GM12864 (cell line): ENCODE measurements around the gene ATXN10.
A peak's percentile ranks its signal among the peaks of the same experiment; 100 is the strongest.

Experiments
- DNase-seq: peaks from one replicate; pipeline ENCODE4 v3.0.0-alpha.2; 2011; ENCODE audit warnings: low read depth
- H3K4me3 ChIP-seq: 2 replicates; pipeline ENCODE4 v1.5.1; 2011; ENCODE audit warnings: mild to moderate bottlenecking, low read depth, low read length, control low read depth
- TF ChIP-seq, protein P1 (sequence below): IDR thresholded peaks from 2 replicates; pipeline ENCODE4 v1.5.1; 2011; ENCODE audit warnings: low read depth, mild to moderate bottlenecking, moderate library complexity, low read length, control low read depth, inconsistent platforms; ENCODE audit errors: missing control alignments

Gene ATXN10

DNA sequence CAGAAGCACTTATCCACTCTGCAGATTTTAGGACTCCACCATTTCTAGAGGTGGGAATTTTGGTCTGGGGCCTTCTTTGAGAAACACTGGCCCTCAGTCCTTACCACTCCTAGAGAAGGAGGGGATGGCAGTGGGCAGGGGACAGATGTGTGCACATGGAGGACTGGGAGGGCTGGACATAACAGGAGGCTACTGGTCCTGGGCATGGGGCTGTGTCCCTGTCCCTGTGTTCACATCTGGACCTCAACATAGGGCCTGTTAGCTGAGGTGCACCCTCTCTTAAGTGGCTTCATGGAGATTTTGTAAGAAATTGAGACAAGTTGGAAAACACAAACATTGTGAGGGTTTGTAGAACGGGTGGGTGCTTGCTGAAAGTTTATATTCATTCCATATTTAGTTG, 103.4 kb downstream of the ATXN10 start:
- DNase-seq, result no peak
- H3K4me3 ChIP-seq, result peak overlapping the region; percentile 17; the same call in 1 of the 2 replicates
- TF ChIP-seq, protein P1, sequence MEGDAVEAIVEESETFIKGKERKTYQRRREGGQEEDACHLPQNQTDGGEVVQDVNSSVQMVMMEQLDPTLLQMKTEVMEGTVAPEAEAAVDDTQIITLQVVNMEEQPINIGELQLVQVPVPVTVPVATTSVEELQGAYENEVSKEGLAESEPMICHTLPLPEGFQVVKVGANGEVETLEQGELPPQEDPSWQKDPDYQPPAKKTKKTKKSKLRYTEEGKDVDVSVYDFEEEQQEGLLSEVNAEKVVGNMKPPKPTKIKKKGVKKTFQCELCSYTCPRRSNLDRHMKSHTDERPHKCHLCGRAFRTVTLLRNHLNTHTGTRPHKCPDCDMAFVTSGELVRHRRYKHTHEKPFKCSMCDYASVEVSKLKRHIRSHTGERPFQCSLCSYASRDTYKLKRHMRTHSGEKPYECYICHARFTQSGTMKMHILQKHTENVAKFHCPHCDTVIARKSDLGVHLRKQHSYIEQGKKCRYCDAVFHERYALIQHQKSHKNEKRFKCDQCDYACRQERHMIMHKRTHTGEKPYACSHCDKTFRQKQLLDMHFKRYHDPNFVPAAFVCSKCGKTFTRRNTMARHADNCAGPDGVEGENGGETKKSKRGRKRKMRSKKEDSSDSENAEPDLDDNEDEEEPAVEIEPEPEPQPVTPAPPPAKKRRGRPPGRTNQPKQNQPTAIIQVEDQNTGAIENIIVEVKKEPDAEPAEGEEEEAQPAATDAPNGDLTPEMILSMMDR, result no peak

DNA sequence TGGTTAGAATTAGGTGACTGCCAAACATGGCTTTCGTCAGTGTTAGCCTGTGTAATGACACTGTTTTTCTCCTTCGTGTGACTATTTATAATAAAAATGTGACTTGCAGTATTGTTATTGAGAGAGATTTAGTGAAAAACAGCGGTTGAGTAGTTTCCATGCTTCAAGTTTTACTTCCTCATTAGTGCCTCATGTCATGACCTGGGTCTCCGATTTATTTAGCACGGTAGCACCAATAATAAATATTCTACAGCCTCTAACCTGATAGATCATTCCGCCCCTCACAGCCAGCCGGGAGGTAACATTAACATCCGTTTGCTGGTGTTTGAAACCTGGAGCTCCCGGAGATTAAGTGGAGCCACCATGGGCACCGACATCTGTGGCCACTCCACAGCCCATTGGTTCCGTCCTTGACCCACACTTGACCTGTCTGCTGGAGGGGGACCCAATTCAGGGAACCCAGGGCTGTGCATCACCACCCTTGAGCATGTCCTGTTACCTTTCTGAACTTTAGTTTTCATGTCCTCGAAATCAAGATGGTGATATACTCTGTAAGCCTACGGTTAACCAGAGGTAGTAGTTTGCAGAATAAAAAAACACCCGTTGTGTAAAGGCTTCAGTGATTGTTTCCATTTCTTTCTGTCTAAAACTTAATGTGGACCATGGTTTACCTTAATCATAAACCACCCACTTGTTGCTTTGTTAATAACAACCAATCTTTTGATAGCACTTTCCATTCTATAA, 104.1 kb downstream of the ATXN10 start:
- H3K4me3 ChIP-seq, result peak overlapping the region; percentile 29
- TF ChIP-seq, protein P1, result no peak
- DNase-seq, result peak; percentile 88

DNA sequence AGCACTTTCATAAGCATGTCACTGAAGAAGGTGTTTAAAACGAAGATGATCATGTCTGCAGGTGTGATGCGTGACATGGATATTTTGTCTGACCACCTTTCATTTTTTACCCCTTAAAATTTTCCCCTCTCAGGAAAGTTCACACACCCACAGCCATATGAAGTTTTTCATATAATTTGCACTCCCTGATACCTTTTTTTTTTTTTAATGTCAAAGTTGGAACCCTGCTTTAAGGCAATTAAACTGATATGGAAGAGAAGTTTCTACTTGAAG, 104.6 kb downstream of the ATXN10 start:
- TF ChIP-seq, protein P1, result no peak

DNA sequence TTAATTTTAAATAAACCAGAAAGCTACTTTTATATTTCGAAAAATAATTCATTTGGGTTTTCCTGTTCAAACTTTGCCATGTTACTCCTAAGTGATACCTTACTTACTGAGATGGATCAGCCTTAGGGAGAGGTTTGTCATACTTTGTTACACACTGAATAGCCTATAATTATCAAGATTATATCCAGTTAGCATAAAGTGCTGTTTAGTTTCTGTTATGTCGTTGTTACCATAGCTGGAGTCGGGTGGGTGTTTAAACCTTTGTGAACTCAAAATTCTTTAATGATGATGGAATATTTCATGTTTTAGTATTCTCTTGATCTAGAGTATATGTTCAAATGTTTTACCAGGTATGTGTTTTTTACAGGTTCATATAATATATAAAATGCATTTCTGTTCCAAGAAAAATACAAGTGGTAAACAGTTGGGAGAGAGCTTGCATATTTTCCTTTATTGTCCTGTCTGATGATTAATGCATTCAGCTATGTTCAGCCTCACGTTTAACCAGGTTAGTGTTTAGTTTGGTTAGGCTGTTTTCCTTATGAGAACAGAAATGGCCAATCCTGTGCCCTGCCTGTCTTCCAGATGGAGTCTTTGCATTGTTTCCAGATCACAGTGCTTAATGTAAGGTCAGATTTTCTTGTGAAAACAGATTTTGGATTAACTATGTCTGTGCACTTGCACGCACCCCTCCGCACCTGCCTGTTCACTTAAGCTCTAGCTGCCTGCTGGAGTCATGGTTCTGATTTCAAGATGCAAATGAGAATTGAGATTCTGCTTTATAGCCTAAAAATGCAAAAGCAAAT, 105.6 kb downstream of the ATXN10 start:
- TF ChIP-seq, protein P1, result no peak
- no peak overlapping the region for H3K4me3 ChIP-seq
- DNase-seq, result no peak

More for the DNA sequence above, 104.6 kb downstream of the ATXN10 start:
- no peak overlapping the region for H3K4me3 ChIP-seq
- no peak for DNase-seq

DNA sequence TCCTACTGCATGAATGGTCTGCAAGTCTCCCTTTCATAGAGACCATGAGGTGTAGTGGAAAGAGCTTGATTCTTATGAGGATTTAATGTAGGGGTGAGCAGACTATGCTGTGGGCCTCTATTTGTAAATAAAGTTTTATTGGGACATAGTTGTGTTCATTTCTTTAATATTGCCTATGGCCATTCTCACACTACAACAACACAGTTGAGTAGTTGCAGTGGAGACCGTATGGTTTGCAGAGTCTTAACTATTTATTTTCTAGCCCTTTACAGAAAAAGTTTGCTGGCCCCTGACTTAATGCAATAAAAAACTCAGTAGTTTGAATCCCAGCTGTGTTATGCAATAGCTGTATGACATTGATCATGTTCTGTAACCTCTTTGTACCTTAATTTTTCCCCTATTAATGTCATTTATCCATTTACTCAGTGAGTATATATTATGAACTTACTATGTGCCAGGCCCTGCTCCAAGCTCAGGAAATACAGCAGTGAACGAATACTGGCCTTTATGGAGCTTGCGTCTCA, 106.3 kb downstream of the ATXN10 start:
- no peak for DNase-seq
- TF ChIP-seq, protein P1, result no peak
- H3K4me3 ChIP-seq, result no peak overlapping the region

DNA sequence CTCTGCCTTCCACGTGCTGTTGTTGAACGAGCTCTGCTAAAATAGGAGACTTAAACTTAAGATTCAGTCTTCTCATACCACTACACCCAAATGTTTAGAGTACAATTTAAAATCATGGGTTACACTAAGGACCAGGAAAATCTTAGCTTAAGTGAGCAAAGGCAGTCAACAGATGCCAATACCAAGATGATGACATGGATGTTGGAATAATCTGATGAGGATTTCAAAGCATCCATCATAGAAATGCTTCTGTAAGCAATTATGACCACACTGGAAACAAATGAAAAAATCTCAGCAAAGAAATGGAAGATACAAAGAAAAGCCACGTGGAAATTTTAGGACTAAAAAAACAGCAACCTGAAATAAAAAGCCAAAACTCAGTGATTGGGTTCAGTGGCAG, 109.8 kb downstream of the ATXN10 start:
- H3K4me3 ChIP-seq, result no peak overlapping the region
- no peak for DNase-seq
- TF ChIP-seq, protein P1, result no peak
